Suprapubic skin (tissue), 4 donors: ENCODE measurements around the gene ASIC2. TPM values are rescaled to one million over a fixed set of nuclear protein-coding genes. Genes with fewer than 3 reads are reported as not detected.

Experiments
- DNase-seq, 2 donors: peaks; one replicate each; pipeline ENCODE4 v3.0.0-alpha.2; 2019; ENCODE audit warnings: low spot score in 2 of 2
- H3K27ac ChIP-seq: fragments of 200-600 bp; sonication (generic); one replicate; pipeline ENCODE4 v1.5.1; 2019
- H3K27me3 ChIP-seq: fragments of 200-600 bp; sonication (generic); one replicate; pipeline ENCODE4 v1.5.1; 2019
- H3K36me3 ChIP-seq: fragments of 200-600 bp; sonication (generic); one replicate; pipeline ENCODE4 v1.5.1; 2019
- H3K4me1 ChIP-seq: fragments of 200-600 bp; sonication (generic); one replicate; pipeline ENCODE4 v1.5.1; 2019
- H3K4me3 ChIP-seq: fragments of 200-600 bp; sonication (generic); one replicate; pipeline ENCODE4 v1.5.1; 2019; ENCODE audit warnings: mild to moderate bottlenecking
- H3K9me3 ChIP-seq: fragments of 200-600 bp; sonication (generic); one replicate; pipeline ENCODE4 v1.5.1; 2019
- EP300 ChIP-seq: sonication (generic); formaldehyde crosslinking; IDR thresholded peaks from one replicate; pipeline ENCODE4 v1.6.1; 2017; ENCODE audit warnings: antibody characterized with exemption
- POLR2A ChIP-seq, 2 donors: fragments of 450-650 bp; IDR thresholded peaks; one replicate each; pipeline ENCODE4 v1.6.1; 2017; ENCODE audit warnings: antibody characterized with exemption in 2 of 2, mild to moderate bottlenecking in 2 of 2, moderate library complexity in 2 of 2
- POLR2AphosphoS5 ChIP-seq, 3 donors: sonication (generic); formaldehyde crosslinking; IDR thresholded peaks; one replicate each; pipeline ENCODE4 v1.6.1; 2017; ENCODE audit warnings: antibody characterized with exemption in 3 of 3
- WGBS: methylation state at CpG from one replicate; pipeline ENCODE4 v1.1.5; 2018; 5-methylcytosine and 5-hydroxymethylcytosine counted together
- total RNA-seq, 4 donors: library from RNA; depleted of rRNA; stranded (reverse); fragments of >200 nt; gene quantifications; one replicate each; pipeline ENCODE4 v1.1.0, GENCODE V29; 2016
- TF ChIP-seq, protein P1 (sequence below), 2 donors: fragments of 200-600 bp in 1 of 2; fragments of 450-650 bp in 1 of 2; sonication (generic) in 1 of 2; IDR thresholded peaks; one replicate each; pipeline ENCODE4 v1.5.1; 2016 to 2019; ENCODE audit warnings: antibody characterized with exemption in 2 of 2, mild to moderate bottlenecking in 1 of 2, moderate library complexity in 1 of 2

ASIC2 gene
- total RNA-seq, 4 donors from 2014 or later = not detected

DNA sequence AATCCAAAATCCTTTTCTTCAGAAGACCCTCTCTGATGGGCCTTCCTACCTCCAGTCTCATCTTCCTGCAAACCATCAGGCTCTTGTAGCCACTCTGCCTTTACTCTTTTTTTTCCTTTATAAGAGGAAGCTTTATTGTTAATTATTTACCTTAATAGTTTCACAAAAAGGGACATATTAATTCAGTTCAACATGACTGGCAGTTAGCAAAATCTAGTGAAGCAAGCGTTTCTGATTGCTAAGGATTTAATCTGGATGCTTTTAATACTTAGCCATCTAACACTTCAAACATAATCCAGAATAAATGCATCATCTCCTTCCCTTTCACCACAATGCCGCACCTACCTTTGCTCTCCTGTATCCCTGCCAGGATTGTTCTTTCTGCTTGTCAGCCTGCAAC is 239.4 kb downstream of the ASIC2 start:
- TF ChIP-seq POLR2AphosphoS5 (IDR thresholded peaks at IDR 0.05) = no peak
- TF ChIP-seq EP300 = no peak
- H3K4me1 ChIP-seq = no peaks in the 10 kb centered on the region
- WGBS = 75% methylated on average over 2 of the region's 2 CpGs
- H3K36me3 ChIP-seq = no peaks in the 10 kb centered on the region
- no peak overlapping the region for H3K4me3 ChIP-seq
- no peak overlapping the region for H3K27ac ChIP-seq
- DNase-seq = no peak
- no peaks in the 10 kb centered on the region for H3K9me3 ChIP-seq
- H3K27me3 ChIP-seq = peaks cover 30% of the 10 kb centered on the region

DNA sequence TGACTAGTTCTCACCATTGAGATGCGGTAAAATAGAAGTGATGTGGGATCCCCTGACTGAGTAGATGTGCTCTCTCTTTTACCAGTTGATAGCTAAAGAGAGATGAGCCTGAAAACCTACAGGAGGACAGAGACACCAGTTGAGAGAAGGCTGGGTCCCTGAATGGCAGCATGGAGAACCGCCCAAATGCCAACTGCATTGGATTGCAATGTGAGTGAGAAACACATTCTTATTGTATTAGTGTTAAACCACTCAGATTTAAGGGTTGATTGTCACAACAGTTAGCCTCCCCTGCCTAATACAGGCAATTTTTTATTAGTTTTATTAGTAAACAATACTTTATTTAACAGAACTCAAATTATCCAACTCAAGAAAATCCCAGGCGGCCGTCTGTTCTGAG is 240.2 kb downstream of the ASIC2 start:
- no peaks in the 10 kb centered on the region for H3K9me3 ChIP-seq
- H3K27me3 ChIP-seq = peaks cover 30% of the 10 kb centered on the region
- H3K36me3 ChIP-seq = no peaks in the 10 kb centered on the region
- no peaks in the 10 kb centered on the region for H3K4me1 ChIP-seq
- DNase-seq = no peak
- H3K27ac ChIP-seq = no peak overlapping the region
- TF ChIP-seq POLR2AphosphoS5 (IDR thresholded peaks at IDR 0.05) (no peak), EP300 (no peak), POLR2A (IDR thresholded peaks at IDR 0.05) (no peak)
- TF ChIP-seq, protein P1, sequence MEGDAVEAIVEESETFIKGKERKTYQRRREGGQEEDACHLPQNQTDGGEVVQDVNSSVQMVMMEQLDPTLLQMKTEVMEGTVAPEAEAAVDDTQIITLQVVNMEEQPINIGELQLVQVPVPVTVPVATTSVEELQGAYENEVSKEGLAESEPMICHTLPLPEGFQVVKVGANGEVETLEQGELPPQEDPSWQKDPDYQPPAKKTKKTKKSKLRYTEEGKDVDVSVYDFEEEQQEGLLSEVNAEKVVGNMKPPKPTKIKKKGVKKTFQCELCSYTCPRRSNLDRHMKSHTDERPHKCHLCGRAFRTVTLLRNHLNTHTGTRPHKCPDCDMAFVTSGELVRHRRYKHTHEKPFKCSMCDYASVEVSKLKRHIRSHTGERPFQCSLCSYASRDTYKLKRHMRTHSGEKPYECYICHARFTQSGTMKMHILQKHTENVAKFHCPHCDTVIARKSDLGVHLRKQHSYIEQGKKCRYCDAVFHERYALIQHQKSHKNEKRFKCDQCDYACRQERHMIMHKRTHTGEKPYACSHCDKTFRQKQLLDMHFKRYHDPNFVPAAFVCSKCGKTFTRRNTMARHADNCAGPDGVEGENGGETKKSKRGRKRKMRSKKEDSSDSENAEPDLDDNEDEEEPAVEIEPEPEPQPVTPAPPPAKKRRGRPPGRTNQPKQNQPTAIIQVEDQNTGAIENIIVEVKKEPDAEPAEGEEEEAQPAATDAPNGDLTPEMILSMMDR (IDR thresholded peaks at IDR 0.05) = no peak
- 89% methylated on average over 4 of the region's 4 CpGs for WGBS
- H3K4me3 ChIP-seq = no peak overlapping the region

DNA sequence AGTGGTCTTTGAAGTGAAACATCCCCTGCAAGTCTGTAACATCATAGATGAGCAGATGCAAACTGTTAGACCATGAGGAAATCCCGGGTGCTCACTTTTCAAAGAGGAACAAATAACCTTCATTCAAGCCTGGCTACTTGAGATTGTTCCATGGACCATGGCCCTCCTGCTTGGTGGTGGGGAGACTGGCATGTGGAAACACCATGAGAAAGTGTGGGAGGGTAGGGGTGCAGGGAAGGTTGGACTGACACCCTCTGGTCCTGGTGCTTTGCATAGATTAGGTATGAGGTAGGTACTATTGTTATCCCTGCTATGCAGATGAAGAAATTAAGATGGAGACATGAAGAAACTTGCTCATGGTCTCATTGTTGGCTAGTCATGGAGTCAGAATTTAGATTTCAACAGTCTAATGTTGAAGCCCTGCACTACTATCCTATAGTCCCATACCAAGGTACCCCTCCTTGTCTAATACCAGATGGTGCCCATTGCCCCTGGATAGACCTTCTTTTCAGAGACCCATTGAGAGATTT is 242.4 kb downstream of the ASIC2 start:
- no peak for TF ChIP-seq POLR2A (IDR thresholded peaks at IDR 0.05)
- no peak for TF ChIP-seq POLR2AphosphoS5 (IDR thresholded peaks at IDR 0.05)
- TF ChIP-seq, protein P1 (IDR thresholded peaks at IDR 0.05) = no peak
- no peak for TF ChIP-seq EP300
- H3K9me3 ChIP-seq = no peaks in the 10 kb centered on the region
- WGBS = 78% methylated on average over 1 of the region's 1 CpG

DNA sequence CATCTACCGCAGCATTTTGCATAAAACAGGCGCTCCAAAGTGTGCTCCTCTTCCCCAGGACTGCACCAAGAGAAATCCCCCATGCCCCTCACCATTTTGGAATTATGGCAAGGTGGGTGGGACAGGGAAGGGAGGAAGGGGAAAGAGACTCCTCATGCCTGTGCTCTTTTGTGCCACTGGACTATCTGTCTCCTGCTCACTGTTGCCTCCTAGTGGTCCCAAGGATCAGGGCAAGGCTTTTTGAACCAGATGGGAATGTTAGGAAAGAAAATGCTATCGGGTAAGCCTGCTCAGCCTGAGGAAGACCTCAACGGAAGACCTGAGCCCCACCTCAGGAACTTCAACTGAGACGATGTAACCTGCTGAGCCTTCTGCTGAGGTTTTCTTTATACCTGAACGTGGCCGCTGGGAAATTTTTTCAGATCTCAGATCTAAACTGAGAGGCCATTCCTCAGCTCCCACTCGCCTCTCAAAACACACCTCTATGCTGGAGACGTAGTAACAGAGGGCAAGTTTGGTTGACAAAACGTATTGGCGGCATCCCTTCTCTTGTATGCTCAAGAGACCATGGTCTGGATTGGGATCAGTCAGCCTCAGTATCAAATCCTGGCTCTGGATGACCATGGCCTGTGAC is 243.2 kb downstream of the ASIC2 start:
- TF ChIP-seq, protein P1 (IDR thresholded peaks at IDR 0.05) = peak in 1 of 2 donors; percentile 82
- TF ChIP-seq POLR2A (IDR thresholded peaks at IDR 0.05) = no peak
- Histone ChIP-seq H3K4me1 (no peaks in the 10 kb centered on the region), H3K36me3 (no peaks in the 10 kb centered on the region), H3K27ac (no peak overlapping the region), H3K9me3 (no peaks in the 10 kb centered on the region), H3K27me3 (peaks cover 18% of the 10 kb centered on the region), H3K4me3 (no peak overlapping the region)
- no peak for DNase-seq
- WGBS = 63% methylated on average over 11 of the region's 11 CpGs

More for the DNA sequence above, 242.4 kb downstream of the ASIC2 start:
- no peaks in the 10 kb centered on the region for H3K4me1 ChIP-seq
- H3K36me3 ChIP-seq = no peaks in the 10 kb centered on the region
- DNase-seq = no peak
- H3K27ac ChIP-seq = no peak overlapping the region
- H3K4me3 ChIP-seq = no peak overlapping the region
- H3K27me3 ChIP-seq = peaks cover 23% of the 10 kb centered on the region

DNA sequence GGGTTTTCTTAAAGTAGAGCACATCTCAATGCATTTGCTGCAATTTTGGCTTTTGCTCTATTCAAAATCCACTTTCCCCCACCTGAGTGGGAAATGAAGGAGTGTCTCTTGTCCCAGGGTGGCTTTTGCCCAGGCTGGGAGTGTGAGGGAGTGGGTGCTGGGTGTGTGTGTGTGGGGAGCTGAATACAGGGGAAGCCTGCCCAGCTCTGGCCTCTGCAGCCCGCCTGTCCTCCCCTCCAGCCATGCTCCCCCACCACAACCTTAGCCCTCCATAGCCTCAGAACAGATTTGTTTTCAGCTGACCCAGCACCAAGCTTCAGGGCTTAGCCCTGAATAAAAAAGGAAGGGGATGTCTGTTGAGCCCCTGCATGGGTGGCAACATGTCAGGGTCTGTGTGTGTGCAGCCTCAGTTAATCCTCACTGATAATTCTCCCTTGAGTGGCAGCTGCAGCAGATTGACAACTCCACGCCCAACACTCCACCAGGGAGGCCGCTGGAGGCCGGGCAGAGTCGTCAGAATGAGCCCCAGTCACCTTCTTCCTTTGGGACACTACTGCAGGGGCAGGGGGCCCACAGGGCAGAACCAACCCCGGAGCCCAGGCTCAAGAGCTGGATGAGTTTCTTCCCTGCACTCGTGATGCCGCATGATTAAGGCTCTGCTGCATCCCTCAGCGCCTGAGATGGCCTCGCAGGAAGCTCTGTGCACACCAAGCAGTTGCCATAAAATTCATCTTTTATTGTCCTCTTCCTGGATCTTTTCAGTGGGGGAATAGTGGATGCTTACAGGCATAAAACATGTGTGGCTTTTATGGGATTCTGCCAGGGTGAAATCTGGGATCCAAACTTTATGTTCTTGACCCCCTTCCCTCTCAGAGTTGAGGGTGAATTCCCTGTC is 246.5 kb downstream of the ASIC2 start:
- WGBS = 83% methylated on average over 1 of the region's 10 CpGs
- no peaks in the 10 kb centered on the region for H3K4me1 ChIP-seq
- H3K36me3 ChIP-seq = no peaks in the 10 kb centered on the region
- DNase-seq = no peak
- no peaks in the 10 kb centered on the region for H3K9me3 ChIP-seq
- no peak overlapping the region for H3K4me3 ChIP-seq
- TF ChIP-seq, protein P1 (IDR thresholded peaks at IDR 0.05) = no peak
- no peak for TF ChIP-seq POLR2A (IDR thresholded peaks at IDR 0.05)
- no peak overlapping the region for H3K27ac ChIP-seq
- H3K27me3 ChIP-seq = peaks cover 6% of the 10 kb centered on the region
